Mesothelial cell of epicardium (in vitro differentiated cells): ENCODE results near the gene DOHH. TPM values are rescaled to one million over a fixed set of nuclear protein-coding genes. Genes with fewer than 3 reads are reported as not detected.

Experiments used
- DNase-seq, 2 experiments: peaks; one replicate each; pipeline ENCODE4 v3.0.0; 2021; ENCODE audit warnings: low spot score in 2 of 2; ENCODE audit not compliant: unreplicated experiment in 2 of 2
- H3K27ac Mint-ChIP-seq: 2 replicates; pipeline ENCODE4 v1.8.0; 2021; ENCODE audit warnings: mixed read lengths
- H3K27me3 Mint-ChIP-seq: 2 replicates; pipeline ENCODE4 v1.8.0; 2021; ENCODE audit warnings: low read depth, mixed read lengths
- H3K36me3 Mint-ChIP-seq: 2 replicates; pipeline ENCODE4 v1.8.0; 2021; ENCODE audit warnings: mixed read lengths
- H3K4me1 Mint-ChIP-seq: 2 replicates; pipeline ENCODE4 v1.8.0; 2021; ENCODE audit warnings: mixed read lengths
- H3K4me3 Mint-ChIP-seq: 2 replicates; pipeline ENCODE4 v1.8.0; 2021; ENCODE audit warnings: mild to moderate bottlenecking, moderate library complexity, mixed read lengths
- H3K9me3 Mint-ChIP-seq: 2 replicates; pipeline ENCODE4 v1.8.0; 2021; ENCODE audit warnings: mixed read lengths
- CTCF ChIP-seq: fragments of 200-600 bp; sonication (generic); IDR thresholded peaks from one replicate; pipeline ENCODE4 v1.5.0; 2021; ENCODE audit warnings: antibody characterized with exemption; ENCODE audit not compliant: unreplicated experiment
- total RNA-seq: library from RNA; stranded (reverse); gene quantifications from 3 replicates; pipeline ENCODE4 v1.2.1, GENCODE V29; 2021

DOHH gene
- total RNA-seq, 1 donor from 2014 or later: 8.5 TPM

GRCh38 chr19:3492919-3493318, 7.6 kb downstream of the DOHH start:
- Mint-ChIP-seq H3K27ac (no peak overlapping the region), H3K27me3 (no peaks in the 10 kb centered on the region), H3K4me1 (no peaks in the 10 kb centered on the region), H3K4me3 (no peak overlapping the region), H3K9me3 (peaks cover 2% of the 10 kb centered on the region), H3K36me3 (peaks cover 25% of the 10 kb centered on the region)
- DNase-seq: no peak
- TF ChIP-seq CTCF: no peak

- no peak overlapping the region for H3K4me3 Mint-ChIP-seq
- no peak overlapping the region for H3K27ac Mint-ChIP-seq
- H3K36me3 Mint-ChIP-seq: peaks cover 22% of the 10 kb centered on the region
- no peak for TF ChIP-seq CTCF
- H3K27me3 Mint-ChIP-seq: no peaks in the 10 kb centered on the region
- H3K4me1 Mint-ChIP-seq: no peaks in the 10 kb centered on the region
- H3K9me3 Mint-ChIP-seq: no peaks in the 10 kb centered on the region
- DNase-seq: no peak
These were observed 8.2 kb downstream of the DOHH start for GRCh38 chr19:3492131-3492839.

GRCh38 chr19:3491396-3492119, 8.9 kb downstream of the DOHH start:
- no peak for TF ChIP-seq CTCF
- no peak overlapping the region for H3K27ac Mint-ChIP-seq

GRCh38 chr19:3483226-3483628, 17.2 kb downstream of the DOHH start, which contains the start of gene SMIM44:
TSS of gene SMIM44 (minus strand) at chr19:3483441. CDS start at chr19:3483403, 38 bp downstream.
- DNase-seq: no peak
- TF ChIP-seq CTCF: no peak
- H3K9me3 Mint-ChIP-seq: no peaks in the 10 kb centered on the region
- H3K4me3 Mint-ChIP-seq: no peak within 1 kb of the TSS
- peaks cover 8% of the 10 kb centered on the region for H3K36me3 Mint-ChIP-seq
- H3K27ac Mint-ChIP-seq: no peak within 1 kb of the TSS
- no peaks in the 10 kb centered on the region for H3K4me1 Mint-ChIP-seq
- H3K27me3 Mint-ChIP-seq: peaks cover 26% of the 10 kb centered on the region

More at GRCh38 chr19:3491396-3492119, 8.9 kb downstream of the DOHH start:
- Mint-ChIP-seq H3K4me3 (no peak overlapping the region), H3K27me3 (no peaks in the 10 kb centered on the region), H3K36me3 (peaks cover 21% of the 10 kb centered on the region), H3K9me3 (no peaks in the 10 kb centered on the region), H3K4me1 (no peaks in the 10 kb centered on the region)
- no peak for DNase-seq

- TF ChIP-seq CTCF: no peak
- Mint-ChIP-seq H3K36me3 (peaks cover 4% of the 10 kb centered on the region), H3K27ac (no peak overlapping the region)
These were observed 17.8 kb downstream of the DOHH start for GRCh38 chr19:3482507-3483225.

More at GRCh38 chr19:3482507-3483225, 17.8 kb downstream of the DOHH start:
- no peak for DNase-seq
- H3K27me3 Mint-ChIP-seq: peaks cover 30% of the 10 kb centered on the region
- H3K9me3 Mint-ChIP-seq: no peaks in the 10 kb centered on the region
- H3K4me1 Mint-ChIP-seq: no peaks in the 10 kb centered on the region
- H3K4me3 Mint-ChIP-seq: no peak overlapping the region
